ENCODE data around the gene FREY1.

GRCh38 chr11:45860764-45861510 lies 46.1 kb downstream of the FREY1 start:
- no peak for TF ChIP-seq CTCF (IDR thresholded peaks at IDR 0.05)
- no peak for TF ChIP-seq EZH2 (IDR thresholded peaks at IDR 0.05; ENCODE audit: borderline replicate concordance, insufficient read depth, low read depth, low read length, poor library complexity, severe bottlenecking)

All from B cell (primary cell).